Caco-2 (cell line): ENCODE results near the gene CES4A. TPM values are rescaled to one million over a fixed set of nuclear protein-coding genes. Genes with fewer than 3 reads are reported as not detected.
"Not testable (repeated sequence)": the region's sequence is repeated elsewhere in the genome, so short reads cannot be mapped to it uniquely, and the experiment has no call there.

Experiments used
- BruUV-seq: library from RNA; stranded (reverse); fragments of 400-500 nt; replicated peaks from 2 replicates; lab custom pipeline; 2021; lab: Mats Ljungman, UMichigan
- CTCF ChIA-PET: fragments of 300-600 bp; sonication (Branson Sonifier 250); formaldehyde crosslinking; loops from one replicate; lab custom pipeline; 2022; ENCODE audit warnings: antibody characterized with exemption; lab: Charles Lee
- POLR2A ChIA-PET: fragments of 300-600 bp; sonication (Branson Sonifier 250); formaldehyde crosslinking; loops from one replicate; lab custom pipeline; 2022; ENCODE audit warnings: antibody characterized with exemption; lab: Charles Lee
- DNase-seq, 2 experiments: peaks; one replicate each; pipeline versions ENCODE4 v3.0.0 to v3.0.0-alpha.2; 2020 to 2022
- H3K27me3 ChIP-seq: replicated peaks from 2 replicates; pipeline ENCODE4 v1.6.0; 2011; ENCODE audit warnings: low read length; ENCODE audit not compliant: control insufficient read depth, insufficient read depth
- H3K36me3 ChIP-seq: 2 replicates; pipeline ENCODE4 v1.5.1; 2011; ENCODE audit warnings: low read length; ENCODE audit not compliant: control insufficient read depth, insufficient read depth
- H3K4me1 ChIP-seq: fragments of 250-450 bp; sonication (Bioruptor Pico); 2 replicates; pipeline ENCODE4 v1.5.1; 2020; ENCODE audit warnings: mild to moderate bottlenecking
- H3K4me3 ChIP-seq: 2 replicates; pipeline ENCODE4 v1.5.1; 2011; ENCODE audit warnings: low read depth, mild to moderate bottlenecking, control low read depth, low read length
- H3K9me3 ChIP-seq: fragments of 250-450 bp; sonication (Bioruptor Pico); 2 replicates; pipeline ENCODE4 v1.5.1; 2020; ENCODE audit warnings: mild to moderate bottlenecking, moderate library complexity
- H3K27ac Mint-ChIP-seq: one replicate; pipeline ENCODE4 v1.8.0; 2022; ENCODE audit warnings: mixed read lengths; ENCODE audit not compliant: unreplicated experiment
- H3K27me3 Mint-ChIP-seq: one replicate; pipeline ENCODE4 v1.8.0; 2022; ENCODE audit warnings: mixed read lengths; ENCODE audit not compliant: insufficient read depth, unreplicated experiment
- H3K36me3 Mint-ChIP-seq: one replicate; pipeline ENCODE4 v1.8.0; 2022; ENCODE audit warnings: mild to moderate bottlenecking, mixed read lengths; ENCODE audit not compliant: insufficient read depth, unreplicated experiment
- H3K4me1 Mint-ChIP-seq: one replicate; pipeline ENCODE4 v1.8.0; 2022; ENCODE audit warnings: low read depth, mixed read lengths; ENCODE audit not compliant: unreplicated experiment
- H3K4me3 Mint-ChIP-seq: one replicate; pipeline ENCODE4 v1.8.0; 2022; ENCODE audit warnings: mild to moderate bottlenecking, moderate library complexity, mixed read lengths; ENCODE audit not compliant: unreplicated experiment
- H3K9me3 Mint-ChIP-seq: one replicate; pipeline ENCODE4 v1.8.0; 2022; ENCODE audit warnings: mixed read lengths; ENCODE audit not compliant: unreplicated experiment
- intact Hi-C: fragments of 100-400 bp; cut with micrococcal nuclease; formaldehyde crosslinking; loops from one replicate; pipeline ENCODE4 v1.10.0; 2022; ENCODE audit not compliant: unreplicated experiment
- total RNA-seq: library from RNA; stranded (reverse); gene quantifications from 2 replicates; pipeline ENCODE4 v1.2.3, GENCODE V29; 2022
- TF ChIP-seq, protein P1 (sequence below), 2 experiments: fragments of 200-600 bp in 1 of 2; IDR thresholded peaks; 1 replicate in 1 of 2; 2 replicates in 1 of 2; pipeline versions ENCODE4 v1.5.1 to v1.8.0; 2011 to 2022; ENCODE audit warnings: antibody characterized with exemption in 1 of 2, control low read depth in 1 of 2, inconsistent platforms in 1 of 2, low read depth in 1 of 2, low read length in 1 of 2, mild to moderate bottlenecking in 1 of 2, moderate library complexity in 1 of 2; ENCODE audit not compliant: insufficient read depth in 1 of 2, severe bottlenecking in 1 of 2, unreplicated experiment in 1 of 2

The CES4A gene
- total RNA-seq, 1 experiment from 2014 or later = not detected

GRCh38 chr16:66956154-66956457 lies 32.3 kb upstream of the CES4A start:
- H3K27me3 ChIP-seq, POLR2A ChIA-PET, BruUV-seq, DNase-seq, H3K36me3 Mint-ChIP-seq, H3K27me3 Mint-ChIP-seq, H3K4me3 ChIP-seq, H3K9me3 ChIP-seq, H3K27ac Mint-ChIP-seq, intact Hi-C loops, H3K9me3 Mint-ChIP-seq, H3K36me3 ChIP-seq, H3K4me3 Mint-ChIP-seq: not testable (repeated sequence)
- CTCF ChIA-PET = interaction anchor here (0.6 to 1.6 kb wide), 2 partner anchors 229 to 291 kb away, joined by 3 to 5 read pairs; no protein-coding TSS in a partner anchor
- H3K4me1 Mint-ChIP-seq = peaks cover 15% of the 10 kb centered on the region
- H3K4me1 ChIP-seq = peaks cover 17% of the 10 kb centered on the region

DNA sequence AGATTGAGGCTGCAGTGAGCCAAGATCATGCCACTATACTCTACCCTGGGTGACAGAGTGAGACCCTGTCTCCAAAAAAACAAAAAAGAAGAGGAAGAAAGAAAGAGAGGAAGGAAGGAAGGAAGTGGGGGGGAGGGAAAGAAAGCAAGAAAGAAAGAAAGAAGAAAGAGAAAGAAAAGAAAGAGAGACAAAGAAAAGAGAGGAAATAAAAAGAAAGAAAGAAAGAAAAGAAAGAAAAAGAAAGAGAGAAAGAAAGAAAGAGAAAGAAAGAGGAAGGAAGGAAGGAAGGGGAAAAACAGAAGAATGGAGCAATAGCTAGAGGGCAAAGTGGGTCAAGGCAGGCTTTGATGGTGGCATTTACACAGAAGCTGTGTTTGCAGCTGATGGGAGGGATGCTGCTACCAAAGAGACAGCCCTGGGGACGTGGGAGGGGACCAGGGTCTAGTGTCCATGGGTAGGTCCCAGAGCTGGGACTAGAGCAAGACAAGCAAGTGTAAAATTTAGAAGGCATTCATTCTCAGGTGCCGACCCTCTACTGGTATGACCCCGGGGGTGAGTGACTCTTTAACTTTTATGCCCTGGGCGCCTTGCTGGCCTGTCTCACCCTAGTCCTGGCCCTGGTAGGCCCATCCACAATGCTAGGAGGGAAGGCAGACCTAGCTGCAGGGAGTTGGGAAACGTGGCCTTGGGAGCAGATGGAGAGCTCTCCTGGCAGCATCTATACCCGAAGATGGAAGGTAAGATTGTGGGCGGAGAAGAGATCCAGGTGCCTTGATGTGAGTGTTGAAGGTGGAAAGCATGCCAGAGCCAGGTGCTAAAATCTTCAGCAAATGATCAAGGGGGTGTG lies 29.3 kb upstream of the CES4A start:
- H3K9me3 Mint-ChIP-seq = no peaks in the 10 kb centered on the region
- no peak overlapping the region for H3K27ac Mint-ChIP-seq
- CTCF ChIA-PET = no interaction called here

DNA sequence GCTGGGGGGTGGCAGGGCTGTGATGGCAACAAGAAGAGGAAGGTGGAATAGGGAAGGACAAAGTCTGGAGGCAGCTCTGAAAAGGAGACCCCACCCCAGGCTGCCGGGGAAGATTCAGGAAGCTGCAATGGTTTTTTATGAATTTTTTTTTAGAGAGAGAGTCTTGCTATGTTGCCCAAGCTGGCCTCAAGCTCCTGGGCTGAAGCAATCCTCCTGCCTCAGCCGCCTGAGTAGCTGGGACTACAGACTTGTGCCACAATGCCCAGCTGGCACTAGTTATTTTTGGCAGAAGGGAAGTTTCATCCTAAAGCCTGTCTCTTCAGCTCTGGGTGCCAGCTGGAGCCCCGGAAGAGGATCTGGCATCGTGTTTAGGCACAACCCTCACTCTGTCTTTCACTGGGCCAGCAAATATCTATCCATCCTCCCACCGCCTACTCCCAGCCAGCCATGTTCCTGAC lies 28.7 kb upstream of the CES4A start:
- BruUV-seq = no TSS peak
- Mint-ChIP-seq H3K27ac (no peak overlapping the region), H3K27me3 (peaks cover 3% of the 10 kb centered on the region), H3K4me1 (peaks cover 6% of the 10 kb centered on the region), H3K36me3 (peaks cover under 1% of the 10 kb centered on the region), H3K9me3 (no peaks in the 10 kb centered on the region), H3K4me3 (no peak overlapping the region)
- Histone ChIP-seq H3K27me3 (no peaks in the 10 kb centered on the region), H3K4me3 (no peak overlapping the region), H3K36me3 (no peaks in the 10 kb centered on the region), H3K9me3 (no peaks in the 10 kb centered on the region), H3K4me1 (no peaks in the 10 kb centered on the region)
- TF ChIP-seq, protein P1, sequence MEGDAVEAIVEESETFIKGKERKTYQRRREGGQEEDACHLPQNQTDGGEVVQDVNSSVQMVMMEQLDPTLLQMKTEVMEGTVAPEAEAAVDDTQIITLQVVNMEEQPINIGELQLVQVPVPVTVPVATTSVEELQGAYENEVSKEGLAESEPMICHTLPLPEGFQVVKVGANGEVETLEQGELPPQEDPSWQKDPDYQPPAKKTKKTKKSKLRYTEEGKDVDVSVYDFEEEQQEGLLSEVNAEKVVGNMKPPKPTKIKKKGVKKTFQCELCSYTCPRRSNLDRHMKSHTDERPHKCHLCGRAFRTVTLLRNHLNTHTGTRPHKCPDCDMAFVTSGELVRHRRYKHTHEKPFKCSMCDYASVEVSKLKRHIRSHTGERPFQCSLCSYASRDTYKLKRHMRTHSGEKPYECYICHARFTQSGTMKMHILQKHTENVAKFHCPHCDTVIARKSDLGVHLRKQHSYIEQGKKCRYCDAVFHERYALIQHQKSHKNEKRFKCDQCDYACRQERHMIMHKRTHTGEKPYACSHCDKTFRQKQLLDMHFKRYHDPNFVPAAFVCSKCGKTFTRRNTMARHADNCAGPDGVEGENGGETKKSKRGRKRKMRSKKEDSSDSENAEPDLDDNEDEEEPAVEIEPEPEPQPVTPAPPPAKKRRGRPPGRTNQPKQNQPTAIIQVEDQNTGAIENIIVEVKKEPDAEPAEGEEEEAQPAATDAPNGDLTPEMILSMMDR (IDR thresholded peaks at IDR 0.05; ENCODE audit: insufficient read depth in 1 of 2, low read depth in 1 of 2, low read length in 1 of 2, severe bottlenecking in 1 of 2, unreplicated experiment in 1 of 2) = no peak
- no peak for DNase-seq
- intact Hi-C loops = no loop called here
- ChIA-PET POLR2A (no interaction called here), CTCF (interaction anchor here (1.6 kb wide), 1 partner anchor 196 kb away, joined by 8 read pairs; no protein-coding TSS in a partner anchor)

More for the DNA sequence above, 29.3 kb upstream of the CES4A start:
- Histone ChIP-seq H3K9me3 (no peaks in the 10 kb centered on the region), H3K36me3 (no peaks in the 10 kb centered on the region), H3K27me3 (no peaks in the 10 kb centered on the region), H3K4me1 (peaks cover 2% of the 10 kb centered on the region), H3K4me3 (no peak overlapping the region)
- H3K27me3 Mint-ChIP-seq = peaks cover 3% of the 10 kb centered on the region
- H3K4me3 Mint-ChIP-seq = no peak overlapping the region
- intact Hi-C loops = no loop called here
- peaks cover 8% of the 10 kb centered on the region for H3K4me1 Mint-ChIP-seq
- no TSS peak for BruUV-seq
- DNase-seq = no peak
- TF ChIP-seq, protein P1 (IDR thresholded peaks at IDR 0.05; ENCODE audit: insufficient read depth in 1 of 2, low read depth in 1 of 2, low read length in 1 of 2, severe bottlenecking in 1 of 2, unreplicated experiment in 1 of 2) = no peak
- POLR2A ChIA-PET = no interaction called here
- H3K36me3 Mint-ChIP-seq = no peaks in the 10 kb centered on the region
